HG03196 (cell line): ENCODE data around the gene RPL10L.

Experiments used
- ATAC-seq: cut with Tn5 transposase; IDR thresholded peaks from one replicate; pipeline ENCODE4 v1.9.1; 2021; ENCODE audit not compliant: unreplicated experiment

RPL10L gene

DNA sequence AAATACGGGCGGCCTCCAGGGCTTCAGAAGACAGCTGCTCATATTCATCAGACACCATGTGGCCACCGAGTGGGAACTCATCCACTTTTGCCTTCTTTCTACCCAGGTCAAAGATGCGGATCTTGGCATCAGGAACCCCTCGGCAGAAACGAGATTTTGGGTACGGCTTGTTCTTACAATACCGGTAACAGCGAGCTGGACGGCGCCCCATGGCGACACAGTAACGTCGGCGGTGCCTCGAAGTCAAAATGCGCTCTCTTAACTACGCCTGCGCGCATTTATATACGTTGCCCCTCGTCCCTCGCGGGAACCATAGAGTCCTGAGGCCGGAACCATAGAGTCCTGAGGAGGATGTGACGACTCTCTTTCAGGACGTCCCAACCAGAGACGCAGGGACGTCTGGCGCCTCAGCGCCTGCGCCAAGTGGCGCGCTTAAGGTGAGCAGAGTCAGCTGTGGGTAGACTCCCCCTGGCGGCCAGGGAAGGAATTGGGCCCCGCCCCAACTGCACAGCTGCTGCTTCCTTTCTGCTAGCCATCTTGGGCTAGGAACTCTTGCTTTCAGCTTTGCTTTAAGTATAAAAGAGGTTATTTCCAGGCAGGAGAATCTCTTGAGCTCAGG is at the start of gene RPL10L:
RPL10L (minus strand) TSS at position 256 of the 619 bp plus-strand sequence; CDS start at position 211, 45 bp downstream.
- no peak for ATAC-seq

GRCh38 chr14:46691819-46692218 is 40.2 kb upstream of the RPL10L start:
- no peak for ATAC-seq

GRCh38 chr14:46686652-46687051 is 35.1 kb upstream of the RPL10L start:
- ATAC-seq = no peak

GRCh38 chr14:46672128-46672527 is 20.5 kb upstream of the RPL10L start:
- no peak for ATAC-seq

GRCh38 chr14:46663382-46663781 is 11.8 kb upstream of the RPL10L start:
- ATAC-seq = no peak

DNA sequence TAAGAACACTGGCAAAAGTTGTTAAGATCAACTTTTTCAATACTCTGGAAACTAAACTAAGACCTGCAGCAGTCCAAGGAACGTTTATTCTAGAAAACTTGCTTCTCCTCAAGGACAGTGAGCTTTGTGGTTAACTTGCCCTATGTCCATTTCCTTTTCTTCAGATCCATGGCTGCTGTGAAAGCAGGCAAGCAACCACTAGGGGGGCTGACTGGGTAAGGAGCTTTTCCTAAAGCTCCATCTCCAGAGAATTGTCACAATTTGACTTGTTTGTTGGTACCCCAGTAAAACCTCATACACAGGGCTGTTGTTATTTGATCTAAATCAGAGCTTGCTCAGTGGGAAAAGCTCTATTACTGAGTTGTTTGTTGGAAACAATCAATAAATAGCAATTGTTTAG is 10.1 kb upstream of the RPL10L start:
- ATAC-seq = no peak

DNA sequence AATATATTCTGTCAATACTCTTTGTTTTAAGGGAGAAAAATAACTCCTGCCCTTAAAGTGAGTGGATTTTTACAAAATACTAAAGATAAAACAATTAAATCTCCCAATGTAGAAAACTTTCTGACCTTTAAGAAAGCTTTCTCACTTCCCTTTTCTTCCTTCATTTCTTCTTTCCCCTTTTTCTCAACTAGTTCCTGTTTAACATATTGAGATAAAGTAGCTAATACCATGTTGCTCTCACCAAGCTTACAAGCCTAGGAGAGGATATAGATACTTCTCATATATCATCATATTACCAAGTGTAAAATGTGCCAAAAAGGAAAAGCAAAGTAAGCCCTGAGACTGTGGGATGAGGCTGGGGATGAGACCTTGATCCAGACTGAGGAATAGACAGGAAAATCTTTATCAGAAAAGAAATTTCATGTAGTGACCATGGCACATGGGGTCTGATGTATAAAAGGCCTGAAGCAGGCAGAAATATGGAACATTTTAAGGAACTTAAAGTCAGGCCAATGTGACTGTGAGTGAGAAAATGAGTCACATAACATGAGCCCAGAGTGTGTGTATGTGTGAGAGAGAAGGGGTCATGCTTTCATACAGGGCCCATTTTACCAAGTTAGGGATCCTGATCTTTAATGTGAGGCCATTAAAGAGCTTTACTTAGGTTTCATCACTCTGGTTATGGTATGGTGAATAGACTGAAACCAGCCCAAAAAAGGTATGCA is 1.6 kb upstream of the RPL10L start:
- ATAC-seq = no peak

DNA sequence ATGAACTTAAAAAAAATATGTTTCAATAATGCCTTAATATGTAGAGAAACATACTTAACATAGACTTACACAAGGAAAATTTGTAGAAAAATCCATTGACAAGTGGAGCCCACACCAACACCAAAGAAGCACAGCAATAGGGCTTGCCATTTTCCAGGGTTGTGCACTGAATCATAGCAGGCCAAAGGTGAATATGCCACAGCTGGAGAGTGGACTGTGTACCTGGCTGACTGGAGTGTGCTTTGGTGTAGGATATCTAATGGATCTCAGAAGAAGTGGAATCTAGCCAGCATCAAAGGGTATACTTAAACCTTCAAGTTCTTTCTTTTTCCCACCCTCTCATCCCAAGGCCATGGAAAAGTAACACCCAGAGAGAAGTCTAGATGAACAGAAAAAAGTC is 4.8 kb downstream of the RPL10L start:
- ATAC-seq = no peak

DNA sequence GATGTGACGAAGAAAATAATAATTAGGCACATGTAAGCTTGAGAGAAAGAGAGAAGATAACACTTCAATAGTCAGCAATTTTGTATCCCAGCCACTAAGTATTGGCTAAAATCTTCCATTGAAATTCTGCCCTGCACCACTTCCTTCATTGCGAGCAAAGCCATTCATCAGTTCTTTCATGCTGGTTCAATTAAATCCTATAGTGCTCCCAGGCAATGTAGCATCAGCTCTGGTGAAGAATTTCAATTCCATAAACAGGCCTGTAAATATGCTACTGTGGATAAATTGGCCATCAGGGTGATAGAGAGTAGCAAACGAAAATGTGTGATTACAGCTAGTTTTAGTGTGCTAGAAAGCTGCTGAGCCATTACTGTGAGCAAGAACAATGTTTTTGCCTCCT is 24.7 kb downstream of the RPL10L start:
- ATAC-seq = no peak
